Activated CD8-positive, alpha-beta memory T cell treated with anti-CD3 and anti-CD28 coated beads, Interleukin-2, amount 50 U/mL, for 48 hours (primary cell): Measurements from ENCODE around the gene DDX3Y.

Experiments used
- DNase-seq: peaks from one replicate; pipeline ENCODE4 v3.0.0-alpha.2; 2020

The DDX3Y gene

DNA sequence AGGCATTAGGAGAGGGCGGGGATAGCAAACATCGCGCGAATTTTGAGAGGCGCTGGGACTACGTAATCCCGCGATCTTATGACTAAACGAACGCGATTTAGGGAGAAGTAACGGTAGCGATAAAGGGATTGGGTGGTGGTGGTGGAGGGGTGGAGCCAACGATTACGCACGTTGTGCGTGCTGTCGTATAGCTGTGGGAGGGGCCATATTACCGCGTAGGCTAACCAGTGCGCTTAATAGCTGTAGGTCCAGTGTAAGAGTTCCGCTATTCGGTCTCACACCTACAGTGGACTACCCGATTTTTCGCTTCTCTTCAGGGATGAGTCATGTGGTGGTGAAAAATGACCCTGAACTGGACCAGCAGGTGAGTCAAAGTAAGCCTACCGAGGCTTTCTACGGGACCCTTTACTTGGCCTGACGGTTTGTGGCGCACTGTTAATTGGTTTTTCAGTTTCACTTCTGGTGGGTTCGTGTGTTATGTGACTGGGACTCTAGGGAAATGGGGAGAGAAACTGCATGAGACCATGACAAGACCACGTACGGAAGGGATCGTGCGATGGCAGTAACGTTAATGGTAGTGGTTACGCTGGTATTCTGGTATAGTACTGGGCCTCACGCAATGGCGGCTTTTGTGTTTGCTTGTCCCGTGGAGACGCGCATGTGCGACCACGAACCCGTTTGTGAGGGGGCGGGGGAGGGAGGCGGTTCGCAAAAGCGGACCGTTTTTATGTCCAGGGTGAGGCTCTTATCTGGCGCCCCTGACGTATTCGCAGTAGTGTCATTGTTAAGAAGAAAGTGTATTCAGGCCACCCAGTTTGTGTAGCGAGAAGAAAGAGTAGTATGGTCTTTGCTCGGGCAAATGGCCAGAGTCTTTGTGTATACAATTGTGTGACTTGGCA lies at the start of gene DDX3Y:
Gene DDX3Y, plus strand, starts transcription at position 251 of the 899 bp plus-strand sequence. Its CDS starts 69 bp downstream, at position 320.
- peak; percentile 77 for DNase-seq

DNA sequence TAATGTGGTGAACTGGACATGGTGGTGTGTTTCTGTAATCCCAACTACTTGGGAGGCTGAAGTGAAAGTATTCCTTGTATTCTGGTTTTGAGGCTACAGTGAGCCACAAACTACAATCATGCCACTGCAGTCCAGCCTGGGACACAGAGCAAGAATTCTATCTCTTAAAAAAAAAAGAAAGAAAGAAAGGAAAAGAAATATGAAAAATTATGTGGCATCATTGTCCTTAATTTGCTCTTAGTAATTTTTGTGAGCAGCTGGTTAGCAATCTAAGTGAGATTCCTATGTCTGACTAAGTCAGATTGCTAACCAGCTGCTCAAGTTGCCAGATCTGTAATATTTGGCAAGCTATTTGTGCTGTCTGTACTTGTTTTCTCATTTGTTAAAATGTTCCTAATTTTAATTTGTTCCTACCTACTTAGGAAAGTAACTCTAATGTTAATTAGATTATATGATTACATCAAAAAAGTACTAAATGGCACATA lies 48.8 kb upstream of the DDX3Y start:
- DNase-seq: no peak

DNA sequence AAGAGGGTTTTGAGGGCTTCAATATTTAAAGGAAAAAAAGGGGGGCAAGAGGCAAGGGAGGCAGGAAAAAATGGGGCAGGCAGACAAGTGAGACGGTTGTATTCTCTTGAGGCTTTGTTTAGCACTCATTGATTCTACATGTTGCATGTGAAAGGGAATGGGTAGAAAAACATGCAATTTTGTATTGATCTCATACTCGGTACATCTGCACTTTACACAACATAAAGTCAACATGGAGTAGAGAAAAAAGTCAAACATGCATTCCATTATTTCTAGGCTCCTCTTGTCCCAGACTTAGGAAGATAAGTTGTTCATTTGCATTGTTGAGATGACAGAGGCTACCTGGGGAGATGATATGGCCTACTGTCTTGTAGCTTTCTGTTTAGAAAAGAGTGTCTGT lies 36.7 kb upstream of the DDX3Y start:
- DNase-seq: no peak

DNA sequence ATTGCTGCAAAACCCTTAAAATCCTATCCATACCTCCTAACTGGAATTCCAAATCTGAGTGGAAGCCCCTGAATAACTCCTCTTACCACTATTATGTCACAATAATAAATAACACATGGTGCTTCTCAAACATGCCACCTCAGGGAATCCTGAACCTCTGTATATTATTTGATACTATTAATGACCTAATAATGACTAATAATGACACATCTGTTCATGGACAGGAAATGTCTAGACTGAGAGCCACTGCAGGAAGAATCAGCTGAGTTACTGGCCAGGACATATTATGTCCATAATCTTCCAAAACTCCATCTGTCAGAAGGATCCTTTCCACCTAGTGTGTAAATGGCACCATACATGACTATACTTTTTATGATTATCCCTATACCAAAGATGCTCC lies 7.7 kb upstream of the DDX3Y start:
- no peak for DNase-seq

DNA sequence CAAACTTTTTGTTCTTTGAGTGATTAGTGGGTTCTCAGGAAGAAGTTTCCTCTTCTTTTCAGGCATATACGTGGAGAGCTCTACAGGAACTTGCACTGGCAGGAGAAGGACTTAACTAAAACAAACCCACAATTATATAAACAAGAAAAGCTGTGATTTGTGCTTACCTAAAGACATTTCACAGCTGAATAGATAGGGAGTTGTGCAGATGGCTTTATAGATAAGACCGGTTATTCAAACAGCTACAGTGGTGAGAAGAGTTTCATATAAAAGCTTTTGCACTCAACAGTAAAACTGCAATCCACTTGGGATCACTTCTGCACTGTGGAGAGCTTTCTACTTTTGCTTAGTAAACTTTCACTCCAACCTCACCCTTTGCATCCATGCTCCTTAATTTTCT lies 6.1 kb upstream of the DDX3Y start:
- no peak for DNase-seq

DNA sequence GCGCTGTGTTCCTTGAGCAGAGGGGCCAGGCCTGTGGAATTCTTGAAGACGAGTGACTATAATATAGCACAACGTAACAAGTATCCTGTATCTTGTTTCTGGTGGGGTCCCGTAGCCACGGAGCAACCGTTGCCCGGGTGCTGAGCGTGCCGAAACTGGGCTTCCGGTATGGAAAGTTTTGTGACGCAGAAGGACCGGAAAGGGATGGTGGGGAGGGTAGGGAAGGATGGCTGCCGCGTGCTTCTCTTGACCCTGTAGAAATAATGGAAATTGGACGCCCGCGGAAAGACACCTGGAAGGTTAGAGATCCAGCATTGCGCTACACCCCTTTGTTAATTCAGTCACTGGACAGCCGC lies 827 bp downstream of the DDX3Y start:
- peak; percentile 78 for DNase-seq

DNA sequence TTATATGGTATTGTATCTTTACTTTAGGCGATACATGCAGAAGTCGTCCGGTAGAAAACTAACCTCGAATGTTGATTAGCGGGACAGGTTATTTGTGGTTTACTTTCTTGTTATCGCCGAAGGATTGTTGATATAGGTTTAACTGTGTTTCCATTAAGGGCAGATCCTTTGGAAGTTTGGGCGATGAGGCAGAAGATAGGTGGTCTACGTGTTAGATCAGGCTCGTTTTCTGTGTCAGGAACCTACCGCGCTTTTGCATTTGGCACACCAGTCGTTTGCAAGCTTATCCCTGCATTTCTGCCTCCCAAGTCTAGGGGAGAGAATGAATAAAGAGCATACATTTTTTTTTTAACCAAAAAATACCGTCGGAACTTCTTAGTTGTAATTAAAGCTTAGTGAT lies 1.2 kb downstream of the DDX3Y start:
- no peak for DNase-seq

DNA sequence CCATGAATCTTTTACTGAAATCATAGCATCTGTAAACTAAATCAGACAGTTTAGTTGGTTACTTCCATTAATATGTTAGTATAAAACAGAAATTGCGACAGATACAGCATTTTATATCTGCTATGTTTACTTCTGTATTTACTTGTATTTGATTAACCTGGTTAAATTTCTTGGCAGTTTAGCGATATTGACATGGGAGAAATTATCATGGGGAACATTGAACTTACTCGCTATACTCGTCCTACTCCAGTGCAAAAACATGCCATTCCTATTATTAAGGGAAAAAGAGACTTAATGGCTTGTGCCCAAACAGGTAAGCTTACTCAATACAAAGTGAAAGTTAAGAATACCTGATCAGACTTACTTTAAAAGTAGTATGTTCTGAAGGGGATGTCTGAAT lies 8.9 kb downstream of the DDX3Y start:
- no peak for DNase-seq

DNA sequence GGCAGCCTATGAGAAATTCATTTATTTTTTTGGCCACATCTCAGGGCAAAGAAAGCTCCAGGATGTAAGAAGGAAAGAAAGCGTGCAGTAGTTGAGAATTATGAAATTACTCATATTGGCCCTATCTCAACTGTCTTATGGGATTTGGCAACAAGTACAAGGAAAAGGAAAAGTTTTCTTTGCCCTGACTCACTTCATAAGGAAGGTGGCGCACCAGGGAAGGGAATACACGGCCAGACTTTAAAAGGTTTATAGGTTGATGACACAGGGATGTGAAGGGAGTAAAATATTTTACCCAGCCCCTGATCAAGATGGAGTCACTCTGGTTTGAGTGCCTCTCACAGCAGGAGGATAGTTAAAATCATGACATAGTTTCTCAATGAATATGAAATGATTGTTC lies 23.4 kb downstream of the DDX3Y start:
- DNase-seq: no peak

DNA sequence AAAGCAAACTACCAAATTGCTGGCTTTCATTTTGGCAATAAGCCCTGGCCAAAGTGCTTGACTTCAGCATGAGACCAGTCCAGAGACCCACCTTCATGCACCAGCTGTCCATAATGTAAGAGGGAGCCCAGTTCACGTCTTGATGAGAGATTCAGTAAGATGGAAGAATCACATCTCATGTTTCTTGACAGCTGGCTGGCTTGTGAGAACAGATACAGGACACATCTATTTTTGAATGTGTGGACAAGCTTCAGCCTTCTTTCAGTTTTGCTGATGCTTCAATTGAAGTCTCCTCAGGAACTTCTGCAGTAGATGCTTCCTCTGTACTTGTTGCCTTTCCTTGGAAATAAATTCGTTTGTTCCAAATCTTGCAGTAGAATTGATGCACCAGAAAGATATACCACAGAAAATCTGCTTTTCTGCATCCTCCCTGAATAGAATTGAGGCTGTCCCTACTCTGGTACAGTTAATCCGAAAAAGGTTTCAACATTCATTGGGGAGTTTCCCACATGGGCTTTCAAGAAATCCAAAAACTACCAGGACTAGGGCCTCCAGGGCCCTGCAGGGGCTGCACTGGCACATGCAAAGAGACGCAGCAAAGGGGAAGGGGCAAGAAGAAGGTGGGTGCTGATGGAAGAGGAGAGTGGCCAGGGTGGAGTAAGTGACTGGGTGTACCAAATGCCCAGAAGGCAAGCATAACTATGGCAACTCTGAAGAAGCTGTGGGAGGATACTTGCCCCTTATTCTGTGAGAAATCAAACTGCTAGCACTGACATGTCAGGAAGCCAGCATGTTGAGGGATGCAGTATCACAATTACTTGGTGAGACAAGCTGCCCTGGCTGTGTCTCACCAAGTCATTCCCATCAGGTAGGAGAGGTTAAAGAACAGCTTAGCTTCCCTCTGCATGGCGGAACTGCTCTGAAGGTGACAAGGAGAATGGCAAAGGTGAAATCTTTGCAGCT lies 37.3 kb downstream of the DDX3Y start:
- no peak for DNase-seq
